ENCODE measurements around the gene WBP1L. TPM values are rescaled to one million over a fixed set of nuclear protein-coding genes. Genes with fewer than 3 reads are reported as not detected.
"Not testable (repeated sequence)": the region's sequence is repeated elsewhere in the genome, so short reads cannot be mapped to it uniquely, and the experiment has no call there.

WBP1L gene
- total RNA-seq, 1 donor from 2014 or later = 34.0 TPM

DNA sequence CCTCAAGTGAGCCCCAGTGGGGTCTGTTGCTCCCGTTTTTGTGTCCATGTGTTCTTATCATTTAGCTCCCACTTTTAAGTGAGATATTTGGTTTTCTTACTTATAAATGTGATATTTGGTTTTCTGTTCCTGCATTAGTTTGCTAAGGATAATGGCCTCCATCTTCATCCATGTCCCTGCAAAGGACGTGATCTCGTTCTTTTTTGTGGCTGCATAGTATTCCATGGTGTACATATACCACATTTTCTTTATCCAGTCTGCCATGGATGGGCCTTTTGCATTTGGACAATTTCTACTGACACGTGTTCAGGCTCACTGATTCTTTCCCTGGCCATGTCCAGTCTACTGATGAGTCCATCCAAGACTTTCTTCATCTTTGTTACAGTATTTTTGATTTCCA, 19.8 kb upstream of the WBP1L start:
- DNase-seq = no peak

GRCh38 chr10:102726274-102726673, 17.5 kb upstream of the WBP1L start:
- no peak for DNase-seq

- DNase-seq = no peak
Measured at GRCh38 chr10:102727037-102727818, 16.5 kb upstream of the WBP1L start.

- no peak for DNase-seq
Measured at GRCh38 chr10:102729029-102730026, 14.4 kb upstream of the WBP1L start.

DNA sequence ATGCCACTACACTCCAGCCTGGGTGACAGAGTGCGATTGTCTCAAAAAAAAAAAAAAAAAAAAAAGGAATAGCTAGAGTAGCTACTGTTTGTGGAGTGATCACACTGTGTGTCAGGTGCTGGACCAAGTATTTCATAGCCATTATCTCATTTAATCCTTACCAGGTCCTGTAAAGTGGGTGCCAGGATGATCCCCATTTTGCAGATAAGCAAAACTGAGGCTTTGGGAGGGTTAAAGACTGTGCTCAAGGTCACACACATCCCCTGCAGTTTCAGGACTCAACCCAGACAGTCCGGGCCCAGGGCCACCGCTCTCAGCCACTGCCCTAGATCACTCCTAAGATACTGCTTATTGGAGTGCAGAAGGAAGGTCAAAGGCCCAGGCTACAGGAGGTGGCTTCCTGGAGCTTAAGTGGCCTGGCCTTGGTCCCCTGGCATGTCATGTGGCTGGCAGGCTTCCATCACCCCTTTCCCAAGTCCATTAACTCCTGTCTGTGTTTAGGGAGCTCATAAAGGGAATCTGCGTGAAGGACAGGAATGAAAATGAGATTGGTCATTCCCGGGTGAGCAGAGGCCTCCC, 12.4 kb upstream of the WBP1L start:
- no peak for DNase-seq

DNA sequence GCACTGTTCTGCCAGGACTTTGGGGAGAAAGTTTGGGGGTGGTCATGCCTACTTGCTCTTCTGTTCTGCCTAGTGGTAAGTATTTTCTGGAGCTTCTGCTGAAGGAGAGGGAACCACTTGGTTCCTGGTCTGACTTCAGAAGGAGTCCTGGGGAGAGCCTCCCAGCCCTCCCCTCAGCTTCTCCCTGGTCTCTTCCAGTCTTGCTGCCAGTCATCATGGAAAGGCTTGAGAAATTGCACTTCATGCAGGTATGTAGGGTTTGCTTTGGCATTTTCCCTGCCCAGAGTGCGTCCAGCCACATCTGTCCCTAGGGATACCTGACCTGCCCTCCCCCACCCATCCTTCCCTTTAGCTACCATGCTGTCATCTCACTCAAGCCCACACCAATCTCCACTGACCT, 11.1 kb upstream of the WBP1L start:
- no peak for DNase-seq

GRCh38 chr10:102735065-102735562, 8.6 kb upstream of the WBP1L start:
- DNase-seq = no peak

GRCh38 chr10:102738692-102739121, 5.0 kb upstream of the WBP1L start:
- no peak for DNase-seq

DNA sequence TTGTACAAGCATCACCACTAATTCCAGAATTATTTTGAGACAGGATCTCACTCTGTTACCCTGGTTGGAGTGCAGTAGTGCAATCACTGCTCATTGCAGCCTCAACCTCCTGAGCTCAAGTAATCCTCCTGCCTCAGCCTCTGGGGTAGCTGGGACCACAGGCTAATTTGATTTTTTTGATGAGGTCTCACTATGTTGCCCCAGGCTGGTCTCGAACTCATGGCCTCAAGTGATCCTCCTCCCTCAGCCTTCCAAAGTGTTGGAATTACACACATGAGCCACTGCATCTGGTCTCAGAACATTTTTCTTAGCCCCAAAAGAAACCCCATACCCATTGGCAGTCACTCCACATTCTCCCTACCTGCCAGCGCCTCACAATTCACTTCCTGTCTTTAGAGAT, 3.5 kb upstream of the WBP1L start:
- no peak for DNase-seq

GRCh38 chr10:102741726-102742237, 2.0 kb upstream of the WBP1L start:
- no peak for DNase-seq

DNA sequence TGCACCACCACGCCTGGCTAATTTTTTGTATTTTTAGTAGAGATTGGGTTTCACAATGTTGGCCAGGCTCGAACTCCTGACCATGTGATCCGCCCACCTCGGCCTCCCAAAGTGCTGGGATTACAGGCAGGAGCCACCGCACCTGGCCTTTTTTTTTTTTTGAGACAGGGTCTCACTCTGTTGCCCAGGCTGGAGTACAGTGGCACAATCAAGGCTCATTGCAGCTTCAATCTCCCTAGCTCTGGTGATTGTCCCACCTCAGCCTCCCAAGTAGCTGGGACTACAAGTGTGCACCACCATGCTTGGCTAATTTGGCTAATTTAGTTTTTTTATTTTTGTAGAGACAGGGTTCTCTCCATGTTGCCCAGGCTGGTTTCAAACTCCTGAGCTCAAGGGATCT, 1.4 kb upstream of the WBP1L start:
- not testable (repeated sequence) for DNase-seq

DNA sequence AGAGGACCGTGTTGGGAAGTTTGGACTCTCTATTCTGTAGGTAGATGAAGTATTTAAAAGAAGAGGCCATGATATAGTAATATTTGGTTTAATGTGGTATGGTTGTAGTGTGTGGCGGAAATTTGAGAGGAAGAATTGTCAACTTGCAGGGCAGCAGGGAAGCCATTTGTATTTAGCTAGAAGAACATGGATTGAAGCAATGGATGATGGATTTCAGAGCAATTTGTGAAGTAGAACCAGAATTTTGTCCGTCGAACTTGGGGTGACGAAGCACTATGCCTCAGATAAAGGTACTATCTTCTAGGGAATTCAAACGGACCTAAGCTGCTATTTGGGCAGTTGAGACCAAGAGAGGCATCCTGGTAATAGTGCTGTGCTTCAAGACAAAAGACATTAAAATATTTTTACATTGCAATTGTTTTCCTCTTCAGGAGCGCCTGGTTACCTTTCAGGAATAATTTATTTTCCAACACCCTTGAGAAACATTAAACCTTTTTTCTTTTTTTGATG, 615 bp upstream of the WBP1L start:
- DNase-seq = no peak

DNA sequence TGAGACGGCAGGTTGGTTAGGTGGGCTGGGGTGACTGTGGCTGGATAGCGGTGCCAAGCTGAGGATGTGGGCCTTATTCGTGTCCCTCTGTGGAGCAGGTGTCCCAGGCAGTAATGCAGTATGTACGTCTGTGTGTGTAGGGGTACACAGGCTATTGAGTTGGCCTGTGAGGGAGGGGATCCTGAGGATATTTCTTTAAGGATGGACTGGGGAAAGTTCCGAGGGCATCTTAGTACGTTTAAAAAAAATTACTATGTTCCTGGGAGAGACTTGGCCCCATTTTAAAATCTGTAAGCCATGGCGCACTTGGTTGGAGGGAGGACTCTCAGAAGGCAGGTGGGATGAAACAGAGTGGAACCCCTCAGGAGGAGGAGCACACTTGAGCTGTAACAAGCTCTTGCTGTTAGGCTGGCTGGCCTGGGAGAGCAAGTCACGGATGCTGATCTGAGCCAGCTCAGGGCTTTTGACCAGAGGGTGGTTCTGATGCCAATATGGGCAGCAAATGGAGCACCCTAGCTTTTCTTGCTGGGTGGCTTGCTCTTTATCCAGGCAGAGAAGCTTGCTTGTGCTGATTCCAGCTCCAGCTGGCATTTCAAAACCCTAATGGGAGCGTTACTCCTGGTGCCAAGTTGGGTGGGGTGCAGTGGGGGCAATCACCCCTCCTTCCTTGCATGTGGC, 765 bp downstream of the WBP1L start:
- DNase-seq = no peak

DNA sequence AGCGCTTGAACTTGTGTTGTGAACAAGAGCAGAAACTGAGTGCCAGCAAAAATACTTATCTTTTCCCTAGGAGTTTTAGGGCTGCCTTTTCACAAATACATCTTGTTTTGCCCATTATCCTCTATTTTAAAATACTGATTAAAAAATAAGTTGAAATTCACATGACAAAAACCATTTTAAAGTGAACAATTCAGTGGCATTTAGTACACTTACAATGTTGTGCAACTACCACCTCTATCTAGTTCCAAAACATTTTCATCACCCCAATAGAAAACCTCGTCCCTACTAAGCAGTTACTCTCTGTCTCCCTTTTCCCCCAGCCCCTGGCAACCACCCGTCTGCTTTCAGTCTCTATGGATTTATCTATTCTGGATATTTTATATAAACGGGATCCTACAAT, 1.4 kb downstream of the WBP1L start:
- DNase-seq = no peak

DNA sequence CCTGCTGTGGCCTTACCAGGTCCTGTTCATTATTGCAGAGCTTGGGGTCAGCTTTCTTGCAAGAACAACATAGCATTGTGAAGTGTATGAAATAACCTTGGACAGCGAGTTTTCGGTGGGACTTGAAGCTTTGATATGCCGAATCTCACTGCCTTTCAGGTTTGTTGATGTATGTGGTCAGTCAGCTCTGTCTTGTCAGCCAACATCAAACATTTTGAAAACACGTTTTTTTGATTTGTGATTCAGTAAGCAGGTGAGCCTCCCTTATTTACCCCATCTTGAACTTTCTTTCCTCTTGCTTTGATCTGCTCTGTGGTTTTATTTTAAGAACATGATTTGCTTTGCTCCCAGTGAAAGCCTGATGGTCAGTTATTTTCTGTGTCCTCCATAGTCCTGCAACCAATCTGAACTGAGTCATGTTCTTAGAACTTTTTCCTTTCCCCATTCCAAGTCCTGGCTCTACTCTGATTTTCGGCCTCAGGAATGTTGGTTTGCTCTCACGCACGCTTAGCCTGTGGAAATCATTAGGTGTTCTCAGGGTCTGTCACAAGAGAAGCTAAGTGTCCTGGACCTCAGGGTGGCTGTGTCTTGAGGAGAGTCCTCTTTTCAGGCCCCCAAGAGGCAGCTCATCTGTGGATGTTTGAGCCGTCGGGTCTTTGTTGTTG, 8.7 kb downstream of the WBP1L start:
- no peak for DNase-seq

- DNase-seq = peak; percentile 36
Measured at GRCh38 chr10:102752934-102753664, 9.4 kb downstream of the WBP1L start.

DNA sequence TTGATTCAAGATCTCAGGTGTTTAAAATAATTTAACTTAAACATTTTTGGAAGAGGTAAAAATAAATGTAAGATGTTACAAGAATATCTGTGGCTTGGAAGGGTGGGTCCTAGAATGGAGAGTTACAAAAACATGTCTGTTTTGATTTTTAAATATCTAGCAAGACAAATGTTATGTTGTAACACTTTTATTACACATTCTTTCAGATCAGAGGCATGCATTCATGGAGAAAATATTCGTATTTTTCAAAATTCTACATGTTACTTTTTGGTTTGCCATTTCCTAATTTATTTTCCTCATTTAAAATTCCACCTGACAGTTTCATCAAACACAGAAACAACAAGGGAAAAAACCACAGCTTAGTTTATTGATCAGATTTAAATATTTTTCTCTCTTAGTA, 10.0 kb downstream of the WBP1L start:
- no peak for DNase-seq

DNA sequence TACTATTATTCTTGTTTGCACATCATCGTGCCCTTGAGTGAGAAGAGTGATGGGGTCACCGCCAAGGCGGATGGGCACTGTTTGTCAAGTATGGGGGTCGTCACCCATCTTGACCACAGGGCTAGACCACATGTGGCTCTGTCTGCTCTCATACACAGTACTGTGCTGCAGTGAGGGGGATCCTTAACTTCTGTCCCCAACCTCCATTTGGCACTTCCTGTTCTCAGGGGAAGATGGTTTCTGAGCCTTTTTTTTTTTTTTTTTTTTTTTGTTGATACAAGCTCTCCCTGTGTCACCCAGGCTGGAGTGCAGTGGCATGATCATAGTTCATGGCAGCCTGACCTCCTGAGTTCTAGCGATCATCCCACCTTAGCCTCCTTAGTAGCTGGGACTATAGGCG, 13.6 kb downstream of the WBP1L start:
- no peak for DNase-seq

- DNase-seq = no peak
Measured at GRCh38 chr10:102758240-102758932, 14.6 kb downstream of the WBP1L start.

DNA sequence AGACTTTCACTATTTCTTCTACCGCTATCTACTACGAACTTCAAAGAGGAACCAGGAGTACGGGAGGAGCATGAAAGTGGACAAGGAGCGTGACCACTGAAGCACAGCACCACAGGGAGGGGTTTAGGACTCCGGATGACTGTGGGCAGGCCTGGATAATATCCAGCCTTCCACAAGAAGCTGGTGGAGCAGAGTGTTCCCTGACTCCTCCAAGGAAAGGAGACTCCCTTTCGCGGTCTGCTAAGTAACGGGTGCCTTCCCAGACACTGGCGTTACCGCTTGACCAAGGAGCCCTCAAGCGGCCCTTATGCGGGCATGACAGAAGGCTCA, 15.2 kb downstream of the WBP1L start:
- not testable (repeated sequence) for DNase-seq
